NCI-H1436 treated with DMSO at 0.1 percent for 48 hours (cell line): ENCODE measurements around the gene MMP25.
"Not testable (repeated sequence)": the region's sequence is repeated elsewhere in the genome, so short reads cannot be mapped to it uniquely, and the experiment has no call there.

Source experiments
- DNase-seq: peaks from one replicate; lab custom pipeline; 2025; lab: John Stamatoyannopoulos, UW

The MMP25 gene

GRCh38 chr16:3056336-3057180 is 10.2 kb downstream of the MMP25 start:
- no peak for DNase-seq

- no peak for DNase-seq
Observed at GRCh38 chr16:3057181-3058138, 11.1 kb downstream of the MMP25 start.

DNA sequence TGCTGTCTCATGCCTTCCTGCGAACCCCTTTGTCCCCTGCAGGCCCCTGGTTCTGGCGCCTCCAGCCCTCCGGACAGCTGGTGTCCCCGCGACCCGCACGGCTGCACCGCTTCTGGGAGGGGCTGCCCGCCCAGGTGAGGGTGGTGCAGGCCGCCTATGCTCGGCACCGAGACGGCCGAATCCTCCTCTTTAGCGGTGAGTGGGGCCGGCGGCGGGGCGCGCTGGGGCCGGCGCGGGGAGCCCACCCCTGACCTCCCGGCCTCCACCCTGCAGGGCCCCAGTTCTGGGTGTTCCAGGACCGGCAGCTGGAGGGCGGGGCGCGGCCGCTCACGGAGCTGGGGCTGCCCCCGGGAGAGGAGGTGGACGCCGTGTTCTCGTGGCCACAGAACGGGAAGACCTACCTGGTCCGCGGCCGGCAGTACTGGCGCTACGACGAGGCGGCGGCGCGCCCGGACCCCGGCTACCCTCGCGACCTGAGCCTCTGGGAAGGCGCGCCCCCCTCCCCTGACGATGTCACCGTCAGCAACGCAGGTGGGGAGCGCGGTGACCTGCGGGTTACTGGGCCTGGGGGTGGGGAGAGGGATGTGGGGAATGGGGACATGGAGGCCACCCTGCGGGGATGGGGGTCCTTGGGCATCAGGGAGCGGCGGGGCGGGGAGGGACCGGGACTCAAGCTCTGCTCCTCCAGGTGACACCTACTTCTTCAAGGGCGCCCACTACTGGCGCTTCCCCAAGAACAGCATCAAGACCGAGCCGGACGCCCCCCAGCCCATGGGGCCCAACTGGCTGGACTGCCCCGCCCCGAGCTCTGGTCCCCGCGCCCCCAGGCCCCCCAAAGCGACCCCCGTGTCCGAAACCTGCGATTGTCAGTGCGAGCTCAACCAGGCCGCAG is 12.0 kb downstream of the MMP25 start:
- no peak for DNase-seq

- peak; percentile 32 for DNase-seq
Observed at GRCh38 chr16:3059041-3059722, 12.8 kb downstream of the MMP25 start.

DNA sequence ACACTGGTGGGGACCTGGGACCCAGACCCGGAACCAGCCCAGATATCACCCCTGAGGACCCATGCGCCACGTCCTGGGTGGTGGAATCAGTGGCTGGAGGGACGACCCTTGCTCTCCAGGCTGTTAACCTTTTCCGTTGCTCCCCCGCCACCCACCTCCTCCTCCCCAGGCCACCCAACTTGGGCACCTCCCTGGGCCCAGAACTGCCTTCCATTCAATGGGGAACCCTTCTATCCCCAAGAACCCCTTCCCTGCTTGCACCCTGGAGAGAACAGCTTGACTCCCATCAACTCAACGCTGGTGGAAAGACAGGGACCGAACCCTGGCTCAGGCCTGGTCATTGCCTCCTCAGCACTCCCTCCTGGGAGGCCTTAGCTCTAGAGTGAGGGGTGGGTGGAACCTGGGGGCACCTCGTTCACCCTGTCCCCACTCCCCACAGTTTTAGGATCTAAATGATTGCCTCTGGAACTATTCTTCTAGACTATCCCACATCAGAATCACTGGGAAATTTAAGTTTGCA is 13.4 kb downstream of the MMP25 start:
- no peak for DNase-seq

- DNase-seq: no peak
Observed at GRCh38 chr16:3060339-3061127, 14.2 kb downstream of the MMP25 start.

DNA sequence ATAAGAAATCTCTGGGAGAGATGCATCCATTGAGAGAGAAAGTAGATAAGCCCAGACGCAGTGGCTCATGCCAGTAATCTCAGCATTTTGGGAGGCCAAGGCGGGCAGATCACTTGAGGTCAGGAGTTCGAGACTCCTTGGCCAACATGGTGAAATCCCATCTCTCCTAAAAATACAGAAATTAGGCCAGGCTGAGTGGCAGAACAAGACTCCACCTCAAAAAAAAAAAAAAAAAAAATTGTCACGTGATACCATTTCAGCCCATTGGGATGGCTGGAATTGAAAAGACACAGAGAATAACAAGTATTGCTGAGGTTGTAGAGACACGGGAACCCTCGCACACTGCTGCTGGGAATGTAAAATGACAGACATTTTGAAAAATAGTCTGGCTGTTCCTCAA is 16.2 kb downstream of the MMP25 start:
- DNase-seq: no peak

GRCh38 chr16:3063625-3064386 is 17.4 kb downstream of the MMP25 start:
- no peak for DNase-seq

GRCh38 chr16:3065069-3065741 is 18.8 kb downstream of the MMP25 start, which contains the start of gene IL32:
TSS of gene IL32 (plus strand) at chr16:3065640. CDS start at chr16:3065812, 172 bp downstream.
- DNase-seq: no peak

GRCh38 chr16:3065742-3066439 is 19.5 kb downstream of the MMP25 start:
- no peak for DNase-seq

GRCh38 chr16:3066440-3066748 is 20.0 kb downstream of the MMP25 start:
- no peak for DNase-seq

GRCh38 chr16:3068487-3068886 is 22.1 kb downstream of the MMP25 start:
- no peak for DNase-seq

DNA sequence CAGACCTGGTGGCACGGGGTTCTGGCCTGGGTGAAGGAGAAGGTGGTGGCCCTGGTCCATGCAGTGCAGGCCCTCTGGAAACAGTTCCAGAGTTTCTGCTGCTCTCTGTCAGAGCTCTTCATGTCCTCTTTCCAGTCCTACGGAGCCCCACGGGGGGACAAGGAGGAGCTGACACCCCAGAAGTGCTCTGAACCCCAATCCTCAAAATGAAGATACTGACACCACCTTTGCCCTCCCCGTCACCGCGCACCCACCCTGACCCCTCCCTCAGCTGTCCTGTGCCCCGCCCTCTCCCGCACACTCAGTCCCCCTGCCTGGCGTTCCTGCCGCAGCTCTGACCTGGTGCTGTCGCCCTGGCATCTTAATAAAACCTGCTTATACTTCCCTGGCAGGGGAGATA is 22.8 kb downstream of the MMP25 start:
- not testable (repeated sequence) for DNase-seq

DNA sequence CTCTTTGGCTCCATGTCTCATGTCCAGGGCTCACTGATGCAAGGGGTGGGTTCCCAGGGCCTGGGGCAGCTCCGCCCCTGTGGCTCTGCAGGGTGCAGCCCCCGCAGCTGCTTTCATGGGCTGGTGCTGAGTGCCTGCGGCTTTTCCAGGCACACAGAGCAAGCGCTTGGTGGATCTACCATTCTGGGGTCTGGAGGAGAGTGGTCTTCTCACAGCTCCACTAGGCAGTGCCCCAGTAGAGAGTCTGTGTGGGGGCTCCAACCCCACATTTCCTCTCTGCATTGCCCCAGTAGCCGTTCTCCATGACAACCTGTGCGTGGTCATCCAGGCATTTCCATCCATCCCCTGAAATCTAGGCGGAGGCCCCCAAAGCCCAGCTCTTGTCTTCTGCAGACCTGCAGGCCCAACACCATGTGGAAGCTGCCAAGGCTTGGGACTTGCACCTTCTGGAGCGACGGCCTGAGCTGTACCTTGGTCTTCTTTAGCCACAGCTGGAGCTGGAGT is 24.3 kb downstream of the MMP25 start:
- no peak for DNase-seq

DNA sequence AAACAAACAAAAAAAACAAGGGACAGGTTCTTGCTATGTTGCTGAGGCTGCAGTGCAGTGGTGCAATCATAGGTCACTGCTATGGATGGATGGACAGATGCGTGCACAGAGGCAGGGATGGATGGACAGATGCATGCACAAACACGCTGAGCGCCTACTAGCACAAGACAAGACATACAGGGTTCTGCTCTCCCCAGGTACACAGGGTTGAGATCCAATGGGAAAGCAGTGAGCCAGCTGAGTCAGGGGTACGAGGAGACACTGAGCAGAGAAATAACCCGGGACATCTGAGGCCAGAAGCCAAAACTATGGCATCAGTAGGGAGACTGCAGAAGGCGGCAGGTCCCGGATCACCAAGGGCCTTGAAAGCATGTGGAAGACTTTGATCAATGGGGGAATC is 25.3 kb downstream of the MMP25 start:
- DNase-seq: no peak

GRCh38 chr16:3072148-3072547 is 25.8 kb downstream of the MMP25 start:
- DNase-seq: not testable (repeated sequence)

GRCh38 chr16:3072576-3073263 is 26.4 kb downstream of the MMP25 start:
- not testable (repeated sequence) for DNase-seq
